Lower leg skin (tissue), 3 donors: ENCODE measurements around the gene CSNK1G2.

Experiments used
- CTCF ChIP-seq, 3 donors: fragments of 450-650 bp; IDR thresholded peaks; one replicate each; pipeline ENCODE4 v1.5.1; 2016; ENCODE audit warnings: antibody characterized with exemption in 3 of 3, mild to moderate bottlenecking in 3 of 3, moderate library complexity in 2 of 3
- POLR2A ChIP-seq, 2 donors: fragments of 450-650 bp; IDR thresholded peaks; one replicate each; pipeline ENCODE4 v1.6.1; 2016 to 2017; ENCODE audit warnings: antibody characterized with exemption in 2 of 2, mild to moderate bottlenecking in 1 of 2, moderate library complexity in 1 of 2

GRCh38 chr19:1893791-1894190 is 47.2 kb upstream of the CSNK1G2 start:
- TF ChIP-seq CTCF (IDR thresholded peaks at IDR 0.05): no peak
- TF ChIP-seq POLR2A (IDR thresholded peaks at IDR 0.05): no peak
